SK-N-DZ (cell line): ENCODE measurements around the gene ANKZF1.

Experiments
- DNase-seq: peaks from one replicate; pipeline ENCODE4 v3.0.0-alpha.2; 2015; ENCODE audit warnings: low spot score

ANKZF1 gene

DNA sequence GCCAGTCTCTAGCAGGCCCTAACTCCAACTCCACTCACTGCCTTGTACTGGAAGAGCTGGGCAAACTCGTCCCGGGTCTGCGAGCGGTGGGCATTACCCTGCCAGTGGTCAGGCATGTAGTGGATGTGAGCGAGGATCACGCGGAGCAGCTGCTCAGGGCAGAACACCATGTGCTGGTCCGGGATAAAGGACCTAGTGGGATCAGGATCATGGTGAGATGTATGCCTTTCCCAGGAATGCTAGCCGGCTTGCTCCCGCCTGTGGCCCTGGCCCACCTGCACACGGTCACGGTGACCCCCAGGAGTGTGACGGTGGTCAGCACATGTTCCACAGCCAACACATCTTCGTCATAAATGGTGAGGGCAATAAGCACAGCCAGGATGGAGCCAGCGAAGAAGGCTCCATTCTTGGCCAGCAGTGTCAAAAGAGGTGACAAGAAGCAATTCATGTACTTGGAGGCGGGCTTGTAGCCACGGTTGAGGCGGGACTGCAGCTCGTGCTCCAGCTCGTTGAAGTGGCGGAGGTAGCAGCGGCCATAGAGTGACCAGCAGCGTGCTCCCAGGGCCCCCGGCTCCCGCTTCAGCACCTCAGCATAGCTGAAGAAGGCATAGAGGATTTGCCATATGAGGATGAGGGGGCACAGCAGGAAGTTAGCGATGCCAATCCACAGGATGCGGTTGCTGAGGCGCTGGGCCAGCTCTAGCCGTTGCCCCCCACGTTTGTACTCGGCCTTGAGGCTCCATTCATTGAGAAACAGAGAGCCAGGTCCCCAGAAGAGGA is 5.6 kb upstream of the ANKZF1 start:
- DNase-seq = no peak

DNA sequence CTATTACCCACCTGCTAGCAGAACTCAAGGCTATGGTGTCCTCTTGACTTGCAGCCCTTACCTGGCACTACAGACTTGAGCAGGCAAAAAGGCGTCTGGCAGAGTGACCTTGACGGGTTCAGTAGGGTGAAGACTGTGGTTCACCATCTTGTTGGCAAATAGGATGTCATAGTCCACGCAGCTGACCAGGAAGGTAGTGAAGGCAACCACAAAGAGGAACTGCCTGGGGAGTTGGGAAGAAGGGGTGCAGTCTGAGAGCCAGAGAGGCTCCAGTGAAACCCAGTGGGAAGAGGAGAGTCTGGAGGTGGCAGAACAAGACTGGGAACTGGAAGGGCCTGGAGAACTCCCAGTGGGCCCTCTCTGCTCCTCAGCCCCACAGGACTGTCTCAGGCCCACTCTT is 4.3 kb upstream of the ANKZF1 start:
- DNase-seq = no peak

DNA sequence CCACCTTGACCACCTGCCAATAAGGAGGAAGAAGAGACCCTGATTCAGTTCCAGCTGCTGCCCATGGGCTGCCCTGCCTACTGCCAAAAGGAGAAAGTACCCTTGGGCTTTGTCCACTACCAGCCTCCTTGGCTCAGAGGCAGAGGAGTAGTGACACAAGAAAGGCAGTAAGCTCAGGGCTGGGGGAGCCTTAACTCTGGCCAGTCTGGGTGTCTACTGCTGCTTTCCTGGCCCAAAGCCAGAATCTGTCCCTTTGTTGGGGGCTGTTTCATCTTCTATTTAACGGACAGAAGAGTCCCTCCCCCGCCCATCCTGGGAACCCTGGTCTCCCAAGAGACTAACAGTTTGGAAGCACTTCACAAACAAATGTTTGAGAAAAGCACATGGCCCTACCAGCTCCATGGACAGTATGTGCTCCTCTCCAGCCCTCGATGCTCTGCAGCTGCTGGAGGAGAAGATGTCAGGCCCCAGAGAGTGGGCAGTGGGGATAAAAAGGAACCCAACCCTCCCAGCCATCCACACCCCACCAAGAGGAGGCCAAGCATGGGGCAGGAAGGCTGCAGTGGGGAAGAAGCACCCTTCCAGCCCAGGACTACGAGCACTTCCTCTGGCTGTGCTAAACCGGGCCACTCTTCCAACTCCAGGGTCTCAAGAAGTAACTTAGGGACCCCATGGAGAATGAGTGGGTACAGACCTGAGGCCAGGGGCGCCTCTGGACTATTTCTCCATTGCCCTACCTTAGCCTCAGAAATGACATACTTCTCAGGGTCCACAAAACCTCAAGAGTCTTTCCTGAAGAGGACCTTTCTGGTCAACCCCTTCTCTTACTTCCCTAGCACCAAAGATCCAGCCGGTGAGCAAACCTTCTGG is 1.3 kb upstream of the ANKZF1 start:
- DNase-seq = no peak

DNA sequence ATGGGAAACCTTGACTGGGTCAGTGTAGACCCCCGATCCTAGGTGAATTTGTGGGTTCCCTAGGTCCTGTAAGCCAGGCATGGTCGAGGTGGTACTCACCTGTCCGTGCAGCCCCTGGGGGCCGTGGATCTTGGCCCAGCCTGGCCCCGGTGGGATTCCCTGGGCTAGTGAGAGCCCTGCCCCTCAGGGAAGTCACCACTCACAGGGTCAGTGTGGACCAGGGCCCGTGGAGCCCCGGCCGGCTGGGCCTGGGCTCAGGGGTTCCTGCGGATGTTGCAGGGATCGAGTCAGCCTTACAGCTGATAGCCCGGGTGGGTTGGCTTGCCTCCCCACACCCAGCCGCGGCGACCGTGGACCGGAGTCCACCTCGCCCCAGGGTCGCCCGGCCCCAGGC is 698 bp upstream of the ANKZF1 start:
- DNase-seq = no peak

DNA sequence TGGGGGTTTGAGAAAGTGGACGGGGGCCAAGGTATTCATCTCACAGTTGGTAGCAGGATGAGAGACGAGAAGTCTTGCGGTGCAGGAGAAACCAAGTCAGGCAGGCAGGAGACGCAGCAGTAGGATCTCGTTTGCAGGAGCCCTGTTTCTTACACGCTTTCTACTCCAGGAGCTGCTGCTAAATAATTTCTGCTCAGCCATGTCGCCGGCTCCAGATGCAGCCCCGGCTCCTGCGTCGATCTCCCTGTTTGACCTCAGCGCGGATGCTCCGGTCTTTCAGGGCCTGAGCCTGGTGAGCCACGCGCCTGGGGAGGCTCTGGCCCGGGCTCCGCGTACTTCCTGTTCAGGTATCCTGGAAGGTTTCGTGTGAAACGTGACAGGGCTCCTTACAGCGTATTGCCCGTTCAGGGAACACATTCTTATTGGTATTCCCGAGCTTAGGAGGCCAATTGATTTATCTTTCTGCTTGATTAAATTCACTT is 494 bp downstream of the ANKZF1 start:
- no peak for DNase-seq

DNA sequence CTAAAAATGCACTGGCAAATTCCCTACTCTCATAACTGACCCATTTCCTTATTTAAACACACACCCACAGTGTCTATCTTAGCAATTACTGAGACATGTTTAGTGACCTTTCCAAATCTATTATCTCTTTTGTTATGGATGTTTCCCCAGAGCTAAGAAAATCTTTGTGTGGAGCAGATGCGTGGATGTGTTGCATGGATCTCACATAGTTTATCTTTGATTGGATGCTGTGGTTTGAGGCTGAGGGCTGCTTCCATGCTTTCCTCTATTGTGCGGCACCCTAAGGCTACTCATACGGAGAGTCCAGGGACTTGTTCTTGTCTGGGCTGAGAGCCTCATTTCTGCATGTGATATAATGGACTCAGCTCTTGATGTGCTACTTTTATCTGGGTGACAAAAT is 4.7 kb downstream of the ANKZF1 start:
- no peak for DNase-seq

DNA sequence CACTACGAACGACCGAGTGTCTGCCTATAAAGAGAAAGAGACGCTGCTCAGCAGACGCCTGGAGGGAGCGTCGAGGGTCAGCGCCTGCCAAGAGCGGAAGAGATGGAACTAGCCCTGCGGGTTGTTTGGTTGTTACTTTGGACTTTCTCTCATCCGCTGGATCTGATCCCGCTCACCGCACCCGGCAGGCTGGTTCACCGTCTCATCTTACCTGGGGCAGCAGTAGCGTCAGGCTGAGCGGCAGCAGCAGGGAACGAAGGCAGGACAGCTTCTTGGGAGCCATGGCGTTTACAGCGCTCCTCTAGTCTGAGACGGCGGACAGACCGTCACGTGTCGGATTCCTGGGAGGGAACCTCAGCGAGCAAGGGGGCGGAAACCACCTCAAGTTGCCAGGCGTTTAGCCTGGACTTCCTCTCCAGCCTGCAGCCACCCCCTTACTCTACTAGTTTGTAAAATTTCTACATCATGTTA is 13.7 kb downstream of the ANKZF1 start:
- DNase-seq = no peak

DNA sequence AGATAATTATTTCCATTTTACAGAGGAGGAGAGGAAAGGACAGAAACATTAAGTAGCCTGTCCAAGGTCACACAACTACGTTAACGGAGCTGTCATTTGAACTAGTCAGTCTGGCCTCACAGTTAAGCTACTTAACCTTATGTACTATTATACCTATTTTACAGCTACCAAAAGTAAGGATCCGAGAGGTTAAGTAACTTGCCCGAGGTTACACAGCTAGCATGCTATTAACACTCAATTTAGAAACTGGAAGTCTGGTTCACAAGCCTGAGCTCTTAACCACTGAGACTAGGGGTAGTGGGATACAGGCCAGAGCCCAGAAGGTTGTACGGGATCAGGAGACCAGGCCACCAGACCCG is 15.2 kb downstream of the ANKZF1 start:
- no peak for DNase-seq

DNA sequence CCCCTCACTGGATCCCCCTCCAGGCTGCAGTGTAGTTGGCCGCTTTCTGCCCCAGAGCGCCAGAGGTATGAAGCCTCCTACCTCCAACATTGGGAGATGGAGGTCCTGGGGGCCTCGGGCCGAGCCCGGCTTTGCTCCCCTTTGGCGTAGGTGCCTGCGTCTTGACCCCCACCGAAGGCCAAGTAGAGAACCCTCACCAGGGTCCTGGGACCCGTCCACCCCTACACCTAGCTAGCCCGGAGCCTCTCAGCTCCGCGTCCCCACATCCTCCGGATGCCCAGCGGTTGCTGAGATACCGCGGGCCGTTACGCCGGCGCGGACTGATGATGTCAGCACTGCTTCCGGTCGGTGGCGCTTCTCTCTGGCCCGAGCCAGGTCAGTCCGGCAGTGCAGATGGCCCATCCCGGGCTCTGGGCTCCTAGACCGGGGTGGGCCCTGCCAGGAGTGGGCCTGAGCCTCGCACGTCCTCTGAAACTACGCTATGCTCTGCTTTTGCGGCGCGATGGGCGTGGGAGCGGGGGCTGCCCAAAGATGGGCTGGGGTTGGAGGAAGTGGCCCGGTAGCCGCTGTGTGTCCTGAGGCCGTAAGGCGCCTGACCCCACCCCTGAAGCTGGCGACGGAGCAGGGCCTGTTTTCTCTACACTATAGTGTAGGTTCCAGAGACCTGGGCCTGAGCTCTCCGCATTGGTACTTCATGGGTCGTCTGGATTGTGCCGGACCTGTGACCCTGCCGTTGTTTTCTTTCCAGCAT is 15.7 kb downstream of the ANKZF1 start, which contains the start of the genes GLB1L and STK16:
Gene GLB1L (minus strand): TSS at position 297 of the 751 bp plus-strand sequence. CDS start 1,871 bp downstream, outside the sequence.
Gene STK16 (plus strand): TSS at position 332 of the 751 bp plus-strand sequence. CDS start 521 bp downstream, outside the sequence.
- peak; percentile 91 for DNase-seq

DNA sequence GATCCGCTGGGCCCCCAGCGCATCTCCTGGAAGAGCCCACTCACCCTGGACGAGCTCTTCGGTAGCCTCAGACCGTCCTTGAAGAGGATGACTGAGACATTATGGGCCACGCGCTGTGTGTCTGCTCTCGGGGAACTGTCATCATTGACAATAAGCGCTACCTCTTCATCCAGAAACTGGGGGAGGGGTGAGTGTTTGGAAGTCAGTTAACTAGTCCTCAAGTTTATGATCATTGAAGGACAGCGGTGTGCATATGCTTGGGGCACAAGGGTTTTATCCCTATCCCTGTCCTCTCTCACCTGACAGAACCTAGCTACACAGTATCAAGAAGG is 16.3 kb downstream of the ANKZF1 start:
- DNase-seq = no peak

DNA sequence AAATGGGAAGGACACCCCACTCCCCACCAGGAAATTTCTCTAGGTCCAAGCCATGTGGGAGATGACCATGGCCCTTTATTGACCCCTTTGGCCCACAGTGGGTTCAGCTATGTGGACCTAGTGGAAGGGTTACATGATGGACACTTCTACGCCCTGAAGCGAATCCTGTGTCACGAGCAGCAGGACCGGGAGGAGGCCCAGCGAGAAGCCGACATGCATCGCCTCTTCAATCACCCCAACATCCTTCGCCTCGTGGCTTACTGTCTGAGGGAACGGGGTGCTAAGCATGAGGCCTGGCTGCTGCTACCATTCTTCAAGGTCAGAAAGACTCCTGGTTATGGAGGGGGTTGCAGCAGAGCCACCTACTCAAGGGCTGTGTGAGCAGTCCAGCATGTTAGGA is 17.0 kb downstream of the ANKZF1 start:
- no peak for DNase-seq

DNA sequence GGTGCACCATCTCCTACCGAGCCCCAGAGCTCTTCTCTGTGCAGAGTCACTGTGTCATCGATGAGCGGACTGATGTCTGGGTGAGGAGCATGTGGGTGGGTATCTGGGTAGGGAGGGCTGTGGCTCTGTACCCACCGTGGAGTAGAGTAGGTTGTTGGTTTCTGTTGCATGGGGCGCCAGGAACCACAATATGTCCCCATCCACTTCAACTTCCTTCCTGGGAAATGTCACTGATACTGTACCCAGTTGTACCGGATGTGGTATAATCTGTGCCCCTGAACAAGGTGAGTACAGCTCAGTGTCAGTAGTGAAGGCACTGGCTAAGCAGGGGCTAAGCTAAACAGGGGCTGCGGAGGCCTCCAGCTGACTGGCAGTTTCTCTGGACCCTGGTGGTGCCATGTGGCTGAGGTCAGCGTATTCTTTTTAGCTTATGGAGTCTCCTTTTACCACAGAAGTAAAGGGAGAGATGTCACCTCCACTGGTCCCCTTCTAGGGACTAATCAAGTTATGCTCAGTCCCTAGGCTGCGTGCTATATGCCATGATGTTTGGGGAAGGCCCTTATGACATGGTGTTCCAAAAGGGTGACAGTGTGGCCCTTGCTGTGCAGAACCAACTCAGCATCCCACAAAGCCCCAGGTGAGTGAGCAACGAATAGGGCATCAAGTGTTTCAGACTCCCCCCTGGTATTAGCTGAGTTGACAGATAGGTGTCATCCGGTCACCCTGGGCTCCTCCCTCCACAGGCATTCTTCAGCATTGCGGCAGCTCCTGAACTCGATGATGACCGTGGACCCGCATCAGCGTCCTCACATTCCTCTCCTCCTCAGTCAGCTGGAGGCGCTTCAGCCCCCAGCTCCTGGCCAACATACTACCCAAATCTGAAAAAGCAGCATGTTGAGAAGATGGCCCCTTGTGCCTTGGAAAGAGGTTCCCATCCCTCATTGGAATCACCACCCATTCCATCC is 18.4 kb downstream of the ANKZF1 start:
- DNase-seq = no peak

DNA sequence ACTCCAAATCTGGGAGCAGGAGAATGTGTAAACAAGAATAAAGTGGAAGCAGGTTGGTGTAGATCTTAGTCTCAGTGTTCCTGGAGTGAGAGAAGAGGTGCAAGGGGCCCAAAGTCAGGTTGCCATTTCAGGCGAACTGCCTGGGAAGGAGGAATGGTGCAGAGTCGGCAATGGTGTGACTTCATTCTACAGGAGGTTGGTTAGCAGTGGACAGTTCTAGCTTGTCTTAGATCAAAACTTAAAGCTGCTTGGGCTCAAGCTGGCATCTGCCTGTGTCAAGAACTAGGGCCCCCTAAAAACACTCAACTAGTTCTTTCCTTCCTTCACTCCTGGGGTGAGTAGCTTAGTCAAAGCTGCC is 19.2 kb downstream of the ANKZF1 start:
- no peak for DNase-seq

DNA sequence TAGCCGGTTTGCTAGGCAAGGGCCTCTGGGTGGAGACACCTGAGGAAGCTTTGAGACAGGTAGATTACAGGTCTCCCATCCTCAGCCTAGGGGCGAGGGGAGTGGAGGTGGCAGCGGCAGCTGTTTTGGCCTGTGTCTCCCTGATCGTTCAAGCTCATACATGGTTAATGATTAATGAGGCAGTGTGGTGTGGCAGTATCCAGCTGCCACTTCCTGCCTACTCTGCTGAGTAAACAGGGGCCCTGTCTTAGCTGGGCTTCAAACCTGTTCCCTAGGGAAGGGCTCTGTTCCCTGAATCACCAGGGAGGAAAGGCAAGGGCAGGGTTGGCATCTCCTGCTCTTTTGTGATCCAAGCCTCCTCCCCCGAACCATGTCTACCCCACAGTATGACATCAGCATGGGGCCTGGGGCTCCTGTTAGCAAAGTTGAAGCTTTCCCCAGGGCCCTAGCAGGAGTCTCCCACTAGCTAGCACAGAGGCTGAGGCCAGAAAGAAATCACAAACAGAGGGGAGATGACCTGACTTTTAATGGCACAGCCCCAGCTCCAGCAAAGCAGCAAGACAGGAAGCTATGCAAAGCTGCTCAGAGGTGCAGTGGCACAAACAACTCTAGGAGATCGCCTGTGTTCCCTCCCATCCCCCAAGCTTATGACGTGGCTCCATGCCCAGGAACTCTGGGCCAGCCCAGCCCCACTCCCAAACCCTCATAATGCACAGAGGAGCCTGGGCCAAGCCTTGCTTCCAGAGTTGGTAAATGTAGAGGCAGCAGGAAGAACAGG is 19.8 kb downstream of the ANKZF1 start:
- no peak for DNase-seq

DNA sequence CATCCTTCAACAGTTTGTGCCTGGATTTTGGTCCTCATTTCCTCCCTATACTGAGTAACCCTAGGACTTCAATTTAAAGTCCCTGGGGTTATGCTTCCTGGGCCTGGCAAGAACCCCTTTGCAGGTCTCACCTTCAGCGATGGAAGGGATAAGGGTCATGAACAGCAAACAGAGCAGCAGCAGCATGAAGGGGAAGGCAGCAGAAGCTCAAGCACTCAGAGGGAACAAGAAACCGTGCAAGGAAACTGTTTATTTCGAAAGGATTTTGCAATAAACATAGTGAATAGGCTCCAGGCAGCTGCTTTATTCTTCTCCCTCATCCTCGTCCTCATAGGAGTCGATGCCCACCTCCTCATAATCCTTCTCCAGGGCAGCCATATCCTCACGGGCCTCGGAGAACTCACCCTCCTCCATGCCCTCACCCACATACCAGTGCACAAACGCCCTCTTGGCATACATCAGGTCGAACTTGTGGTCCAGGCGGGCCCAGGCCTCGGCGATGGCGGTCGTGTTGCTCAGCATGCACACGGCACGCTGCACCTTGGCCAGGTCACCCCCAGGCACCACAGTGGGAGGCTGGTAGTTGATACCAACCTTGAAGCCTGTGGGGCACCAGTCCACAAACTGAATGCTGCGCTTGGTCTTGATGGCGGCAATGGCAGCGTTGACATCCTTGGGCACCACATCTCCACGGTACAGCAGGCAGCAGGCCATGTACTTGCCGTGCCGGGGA is 20.6 kb downstream of the ANKZF1 start:
- no peak for DNase-seq

DNA sequence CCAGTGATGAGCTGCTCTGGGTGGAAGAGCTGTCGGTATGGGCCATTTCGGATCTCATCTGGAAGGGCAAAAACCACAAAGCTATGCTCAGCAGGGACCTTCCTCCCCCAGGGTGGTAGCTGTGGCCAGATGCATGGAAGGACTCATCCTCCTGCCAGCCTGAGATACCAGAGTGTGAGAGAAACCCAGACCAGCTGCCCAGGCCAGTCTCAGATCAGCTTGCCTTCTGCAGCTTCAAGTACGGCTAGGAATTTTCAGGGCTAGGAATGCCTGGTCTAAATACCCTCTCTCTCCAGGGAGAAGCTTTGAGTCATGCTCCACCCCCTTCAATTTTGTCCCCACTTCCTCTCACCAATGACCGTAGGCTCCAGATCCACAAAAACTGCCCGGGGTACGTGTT is 22.1 kb downstream of the ANKZF1 start:
- DNase-seq = no peak

DNA sequence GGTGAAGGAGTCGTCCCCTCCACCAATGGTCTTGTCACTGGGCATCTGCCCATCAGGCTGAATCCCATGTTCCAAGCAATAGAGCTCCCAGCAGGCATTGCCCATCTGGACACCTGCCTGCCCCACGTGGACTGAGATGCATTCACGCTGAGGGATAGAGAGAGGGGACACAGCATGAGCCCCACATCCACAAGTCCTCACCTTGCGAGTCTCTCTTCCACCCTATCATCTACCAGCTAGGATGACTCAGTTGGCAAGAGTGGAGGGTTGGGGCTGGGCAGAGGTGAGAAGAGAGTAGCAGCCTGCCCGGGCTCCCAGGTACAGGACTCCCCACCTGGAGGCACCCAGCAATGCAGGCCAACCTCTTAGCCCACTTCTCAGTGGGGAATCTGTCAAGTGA is 22.5 kb downstream of the ANKZF1 start:
- no peak for DNase-seq

DNA sequence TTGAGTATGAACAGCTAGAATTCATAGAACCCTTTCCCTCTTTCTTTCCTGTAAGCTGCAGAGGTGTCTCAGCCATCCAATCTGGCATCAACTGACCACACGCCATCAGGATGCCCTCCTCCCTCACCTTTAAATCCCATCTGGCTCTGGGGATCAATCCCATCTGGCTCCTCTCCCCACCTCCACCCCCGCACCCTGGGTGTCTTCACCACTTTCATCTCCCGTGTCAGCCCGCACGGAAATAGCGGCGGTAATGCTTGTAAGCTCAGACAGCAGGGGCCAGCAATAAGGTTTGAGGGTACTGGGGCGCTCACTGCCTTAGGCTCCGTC is 22.9 kb downstream of the ANKZF1 start:
- no peak for DNase-seq
